Adrenal gland (tissue), 12 donors: ENCODE data around the gene AFAP1. TPM values are rescaled to one million over a fixed set of nuclear protein-coding genes. Genes with fewer than 3 reads are reported as not detected.

Experiments used
- DNase-seq, 7 donors: peaks; one replicate each; pipeline ENCODE4 v3.0.0-alpha.2; 2019 to 2020
- H3K27ac ChIP-seq, 5 donors: fragments of 200-600 bp; sonication (generic) in 4 of 5; 1 replicate in 3 of 5; 2 replicates in 2 of 5; pipeline versions ENCODE4 v1.5.1 to v1.8.0; 2016 to 2020; ENCODE audit warnings: mild to moderate bottlenecking in 1 of 5
- H3K27me3 ChIP-seq: fragments of 200-600 bp; 2 replicates; pipeline ENCODE4 v1.8.0; 2021
- H3K36me3 ChIP-seq, 2 donors: fragments of 200-600 bp; replicated peaks in 1 of 2; 1 replicate in 1 of 2; 2 replicates in 1 of 2; pipeline versions ENCODE4 v1.5.1 to v1.8.0; 2018 to 2022
- H3K4me1 ChIP-seq, 2 donors: fragments of 200-600 bp; replicated peaks in 1 of 2; 1 replicate in 1 of 2; 2 replicates in 1 of 2; pipeline versions ENCODE4 v1.5.1 to v1.8.0; 2018 to 2021
- H3K4me3 ChIP-seq, 4 donors: fragments of 200-600 bp; sonication (generic) in 3 of 4; one replicate each; pipeline ENCODE4 v1.5.1; 2016 to 2018
- H3K9me3 ChIP-seq, 3 donors: fragments of 200-600 bp; sonication (generic) in 1 of 3; replicated peaks in 1 of 3; 1 replicate in 2 of 3; 2 replicates in 1 of 3; pipeline versions ENCODE4 v1.5.1 to v1.8.0; 2016 to 2021
- POLR2A ChIP-seq, 2 donors: fragments of 450-650 bp; IDR thresholded peaks; one replicate each; pipeline ENCODE4 v1.6.1; 2017; ENCODE audit warnings: antibody characterized with exemption in 2 of 2, mild to moderate bottlenecking in 2 of 2, moderate library complexity in 1 of 2
- WGBS, 4 donors: extraction: QIAGEN DNeasy Blood & Tissue Kit in 2 of 4; methylation state at CpG; one replicate each; pipeline versions ENCODE4 v1.1.5 to v1.1.7; 2013 to 2017; 5-methylcytosine and 5-hydroxymethylcytosine counted together
- intact Hi-C, 2 donors: fragments of 100-400 bp; cut with DNase I; formaldehyde crosslinking; loops; one replicate each; pipeline versions ENCODE4 v1.14.1 to v1.15.0; 2022 to 2023
- polyA plus RNA-seq, 3 donors: library from polyadenylated mRNA; stranded (reverse); fragments of 200-250 nt in 2 of 3; fragments of 350-450 nt in 1 of 3; fragmentation: Illumina TruSeq in 1 of 3; extraction: RNeasy Lipid Tissue Mini Kit (QIAGEN cat#74804) in 1 of 3; gene quantifications; one replicate each; pipeline ENCODE4 v1.2.3, GENCODE V29; 2013 to 2014
- total RNA-seq, 9 donors: library from RNA; depleted of rRNA in 4 of 9; stranded (reverse); fragments of >200 nt in 4 of 9; fragments of 120-200 nt in 1 of 9; fragmentation: NEBNext Ultra II Directional in 1 of 9; extraction: Animal tissue kit (Norgen Biotek cat#: 25700) in 1 of 9; gene quantifications; one replicate each; pipeline versions ENCODE4 v1.1.0 to v1.2.4, GENCODE V29; 2013 to 2023
- TF ChIP-seq, protein P1 (sequence below), 6 experiments: fragments of 450-650 bp in 4 of 6; fragments of 200-600 bp in 2 of 6; sonication (generic) in 1 of 6; IDR thresholded peaks; 1 replicate in 5 of 6; 2 replicates in 1 of 6; pipeline versions ENCODE4 v1.5.1 to v1.8.0; 2016 to 2021; ENCODE audit warnings: antibody characterized with exemption in 6 of 6, mild to moderate bottlenecking in 2 of 6, moderate library complexity in 1 of 6
- donor health status: healthy with polysubstance abuse.
- donor health status: Bipolar disorder and iron deficiency.
- donor health status: DM: yes; HTN: yes; CAD: no.
- donor health status: DM: no; HTN: no; CAD: no.
- donor health status: DM: no; HTN: no; CAD: no.
- donor health status: DM: yes; HTN: yes; CAD: no.

Gene AFAP1
- total and polyA plus RNA-seq, 12 donors, result 3.3 to 16.1 (median 9.8) TPM

DNA sequence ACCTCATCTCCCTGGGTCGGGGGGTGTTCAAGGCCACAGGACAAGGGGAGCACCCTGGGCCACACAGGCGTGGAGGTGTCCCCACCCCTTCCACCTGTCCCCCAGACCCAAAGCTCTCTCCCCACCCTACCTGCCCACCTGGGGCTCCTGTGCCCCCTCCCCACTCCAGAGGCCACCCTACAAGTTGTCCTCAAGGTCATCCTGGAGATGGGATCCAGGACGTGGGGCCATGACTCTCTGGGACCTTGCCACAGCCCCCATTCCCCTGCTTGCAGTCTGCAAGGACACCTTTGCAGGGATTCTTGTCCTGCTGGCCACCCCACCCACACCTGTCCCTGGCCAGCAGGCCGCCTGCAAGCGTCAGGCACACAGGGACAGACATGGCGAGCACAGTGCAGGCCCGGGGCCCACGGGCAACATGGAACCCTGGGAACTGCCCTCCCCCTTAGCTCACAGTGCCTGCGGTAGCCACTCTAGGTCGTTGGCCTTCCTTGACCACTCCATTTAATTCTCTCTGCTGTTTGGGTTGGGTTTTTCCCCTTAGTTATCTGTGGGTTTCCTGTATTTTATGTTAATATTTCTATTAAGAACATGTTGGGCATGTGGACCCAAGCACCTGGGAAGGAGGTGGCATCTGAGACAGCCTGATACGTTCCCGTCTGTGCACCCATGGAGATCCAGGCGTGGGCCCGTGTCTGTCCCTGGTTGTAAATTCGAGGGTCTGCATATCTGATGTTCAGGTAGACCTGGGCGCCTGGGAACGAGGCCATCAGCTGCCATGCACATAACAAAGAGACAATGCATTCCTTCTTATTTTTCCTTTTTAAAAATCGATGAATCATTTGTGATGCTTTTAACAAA lies 197.5 kb downstream of the AFAP1 start:
- Histone ChIP-seq H3K9me3 (no peaks in the 10 kb centered on the region), H3K27me3 (no peaks in the 10 kb centered on the region), H3K4me1 (no peaks in the 10 kb centered on the region), H3K4me3 (no peak overlapping the region), H3K27ac (no peak overlapping the region), H3K36me3 (no peaks in the 10 kb centered on the region)
- intact Hi-C loops, result no loop called here
- no peak for DNase-seq
- WGBS, 4 donors, result 87 to 90% (median 90%) methylated on average over 12 to 18 of the region's 18 CpGs
- TF ChIP-seq POLR2A (IDR thresholded peaks at IDR 0.05), result no peak
- TF ChIP-seq, protein P1, sequence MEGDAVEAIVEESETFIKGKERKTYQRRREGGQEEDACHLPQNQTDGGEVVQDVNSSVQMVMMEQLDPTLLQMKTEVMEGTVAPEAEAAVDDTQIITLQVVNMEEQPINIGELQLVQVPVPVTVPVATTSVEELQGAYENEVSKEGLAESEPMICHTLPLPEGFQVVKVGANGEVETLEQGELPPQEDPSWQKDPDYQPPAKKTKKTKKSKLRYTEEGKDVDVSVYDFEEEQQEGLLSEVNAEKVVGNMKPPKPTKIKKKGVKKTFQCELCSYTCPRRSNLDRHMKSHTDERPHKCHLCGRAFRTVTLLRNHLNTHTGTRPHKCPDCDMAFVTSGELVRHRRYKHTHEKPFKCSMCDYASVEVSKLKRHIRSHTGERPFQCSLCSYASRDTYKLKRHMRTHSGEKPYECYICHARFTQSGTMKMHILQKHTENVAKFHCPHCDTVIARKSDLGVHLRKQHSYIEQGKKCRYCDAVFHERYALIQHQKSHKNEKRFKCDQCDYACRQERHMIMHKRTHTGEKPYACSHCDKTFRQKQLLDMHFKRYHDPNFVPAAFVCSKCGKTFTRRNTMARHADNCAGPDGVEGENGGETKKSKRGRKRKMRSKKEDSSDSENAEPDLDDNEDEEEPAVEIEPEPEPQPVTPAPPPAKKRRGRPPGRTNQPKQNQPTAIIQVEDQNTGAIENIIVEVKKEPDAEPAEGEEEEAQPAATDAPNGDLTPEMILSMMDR (IDR thresholded peaks at IDR 0.05), result no peak

DNA sequence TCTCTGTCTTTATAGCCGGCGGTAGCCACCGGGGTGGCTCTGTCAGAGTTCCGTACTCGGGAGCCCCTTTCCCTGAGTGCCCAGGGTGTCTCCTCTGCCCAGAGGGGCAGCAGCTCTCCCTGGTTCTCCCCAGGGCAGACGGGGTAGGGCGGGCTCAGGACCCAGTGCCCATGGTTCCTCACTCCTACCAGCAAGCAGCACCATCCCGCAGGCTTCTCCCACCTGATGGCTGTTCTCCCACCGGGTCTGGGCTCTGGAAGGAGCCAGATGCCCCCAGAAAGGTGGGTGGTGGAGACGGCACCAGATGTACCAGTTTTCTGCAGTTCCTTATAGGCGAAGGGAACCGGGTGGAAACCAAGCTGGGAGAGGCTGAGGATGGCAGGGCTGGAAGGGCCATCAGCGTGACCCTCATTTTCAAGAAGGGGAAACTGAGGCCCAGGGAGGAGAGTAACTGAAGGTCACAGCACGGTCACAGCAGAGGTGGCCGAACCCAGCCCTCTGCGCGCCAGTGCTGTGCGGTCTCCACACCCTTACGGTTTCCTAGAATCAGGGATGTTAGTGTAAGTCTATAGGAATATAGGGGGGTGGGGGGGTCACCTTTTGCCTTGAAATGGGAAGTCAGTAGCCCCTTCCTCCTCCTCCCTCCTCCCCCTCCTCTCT lies 198.7 kb downstream of the AFAP1 start:
- no peak overlapping the region for H3K4me3 ChIP-seq
- no peaks in the 10 kb centered on the region for H3K27me3 ChIP-seq
- DNase-seq, result no peak
- no peak overlapping the region for H3K27ac ChIP-seq
- no peaks in the 10 kb centered on the region for H3K36me3 ChIP-seq
- H3K4me1 ChIP-seq, result no peaks in the 10 kb centered on the region
- TF ChIP-seq POLR2A (IDR thresholded peaks at IDR 0.05), result no peak
- TF ChIP-seq, protein P1 (IDR thresholded peaks at IDR 0.05), result no peak
- intact Hi-C loops, result no loop called here
- WGBS, 4 donors, result 81 to 93% (median 90%) methylated on average over 10 to 19 of the region's 19 CpGs
- no peaks in the 10 kb centered on the region for H3K9me3 ChIP-seq

DNA sequence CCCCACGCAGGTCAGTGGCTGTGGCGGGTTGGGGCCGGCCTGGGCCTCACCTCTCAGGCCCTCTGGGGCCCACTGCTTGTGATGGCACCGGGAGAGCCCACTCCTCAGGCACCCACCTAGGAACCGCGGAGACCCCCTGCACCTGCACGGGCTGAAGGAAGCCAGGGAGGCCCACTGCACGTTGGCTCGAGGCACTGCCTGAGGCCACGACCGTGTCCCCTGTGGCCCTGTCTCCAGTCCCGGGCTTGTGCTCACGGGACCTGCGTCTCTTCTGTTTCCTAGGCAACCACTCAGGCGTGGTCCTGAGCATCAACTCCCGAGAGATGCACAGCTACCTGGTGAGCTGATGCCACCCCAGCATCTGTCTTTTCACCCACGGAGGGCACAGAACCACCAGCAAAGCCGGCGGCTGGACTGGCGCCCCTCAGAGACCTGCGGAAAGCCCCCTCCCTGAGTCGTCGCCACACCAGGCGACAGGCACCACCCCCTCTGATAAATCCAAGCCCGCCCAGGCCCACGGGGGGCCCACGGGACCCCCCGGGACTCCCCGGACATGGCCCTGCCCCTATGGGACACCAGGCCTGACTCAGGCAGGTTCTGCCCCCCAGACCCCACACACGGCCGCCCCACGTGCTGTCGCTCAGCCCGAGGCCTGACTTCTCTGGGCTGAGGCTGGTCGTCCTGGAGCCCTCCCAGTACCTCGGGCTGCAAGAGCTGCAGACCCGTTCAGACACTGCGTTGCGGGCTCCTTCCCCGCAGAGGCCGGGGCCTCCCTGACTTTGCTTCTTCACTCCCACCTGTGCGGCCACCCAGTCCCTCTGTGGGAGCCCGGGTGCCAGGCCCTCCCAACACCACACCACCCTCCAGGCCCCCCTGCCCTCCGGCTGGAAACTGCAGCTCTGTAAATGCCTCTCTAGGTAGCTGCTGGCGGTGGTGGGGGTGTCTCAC lies 199.5 kb downstream of the AFAP1 start:
- H3K27me3 ChIP-seq, result no peaks in the 10 kb centered on the region
- H3K4me1 ChIP-seq, result no peaks in the 10 kb centered on the region
- no peak overlapping the region for H3K4me3 ChIP-seq
- DNase-seq, result no peak
- H3K36me3 ChIP-seq, result no peaks in the 10 kb centered on the region
- WGBS, 4 donors, result 87 to 92% (median 91%) methylated on average over 8 to 45 of the region's 45 CpGs
- H3K9me3 ChIP-seq, result no peaks in the 10 kb centered on the region
- no peak overlapping the region for H3K27ac ChIP-seq
- no peak for TF ChIP-seq POLR2A (IDR thresholded peaks at IDR 0.05)
- TF ChIP-seq, protein P1 (IDR thresholded peaks at IDR 0.05), result no peak
- intact Hi-C loops, result no loop called here
